ENCODE measurements around the gene TSHZ3.

TSHZ3 gene

DNA sequence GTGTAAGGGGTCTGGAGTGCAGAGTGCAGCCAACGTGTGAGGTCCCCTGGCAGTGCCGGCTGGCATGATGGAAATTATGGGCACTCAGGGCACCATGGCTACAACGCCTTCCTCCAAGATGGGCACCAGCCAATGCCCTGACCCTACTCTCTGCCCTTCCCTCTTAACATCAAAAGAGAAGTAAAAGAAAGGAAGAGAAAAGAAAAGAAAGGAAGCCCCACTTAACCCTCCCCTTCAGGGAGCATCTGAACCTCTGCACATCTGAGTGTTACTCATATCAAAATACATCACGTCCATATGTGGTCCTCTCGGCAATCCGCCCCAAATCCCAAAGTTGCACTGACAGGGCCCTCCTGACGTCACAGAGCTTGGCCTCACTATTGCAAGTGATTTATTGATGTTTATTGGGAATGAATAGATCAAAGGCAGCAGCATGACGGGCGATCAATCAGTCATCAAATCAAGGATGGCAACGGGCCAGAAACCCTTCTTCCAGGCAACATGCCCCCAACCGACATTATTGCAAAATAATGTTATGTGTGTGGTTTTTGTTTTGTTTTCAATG lies 1.3 kb downstream of the TSHZ3 start:
- no peak overlapping the region for H3K27ac ChIP-seq (ENCODE audit: low read depth, low read length)

DNA sequence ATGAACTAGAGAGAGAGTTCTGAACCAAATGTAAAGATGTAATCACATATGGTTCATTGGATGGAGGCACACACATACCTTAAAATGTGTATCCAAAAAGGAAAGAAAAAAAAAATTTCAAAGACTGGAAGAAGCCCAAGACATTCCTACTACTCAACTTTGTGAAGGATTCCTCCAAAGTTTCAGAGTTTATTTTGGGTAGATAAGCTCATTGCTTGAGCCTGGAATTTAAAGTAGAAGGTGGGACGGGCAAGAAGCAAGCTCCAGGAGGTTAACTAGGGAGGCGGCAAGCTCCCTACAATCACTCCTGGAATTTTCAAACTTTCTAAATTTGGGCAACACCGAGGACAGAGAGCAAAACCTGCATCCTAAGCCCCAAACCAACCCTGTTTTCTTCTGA lies 1.9 kb downstream of the TSHZ3 start:
- peak overlapping the region; percentile 77 for H3K4me3 ChIP-seq (ENCODE audit: low read depth, low read length)
- H3K27me3 ChIP-seq (ENCODE audit: control insufficient read depth, insufficient read depth, low read length) = peaks cover 32% of the 10 kb centered on the region
- no peaks in the 10 kb centered on the region for H3K36me3 ChIP-seq (ENCODE audit: control insufficient read depth, insufficient read depth, low read length)
- H3K9ac ChIP-seq (ENCODE audit: low read depth, low read length) = no peak overlapping the region
- peaks cover 42% of the 10 kb centered on the region for H3K4me1 ChIP-seq (ENCODE audit: control insufficient read depth, insufficient read depth, low read length)
- no peak overlapping the region for H3K27ac ChIP-seq (ENCODE audit: low read depth, low read length)
- no peaks in the 10 kb centered on the region for H3K9me3 ChIP-seq (ENCODE audit: control insufficient read depth, insufficient read depth, low read length)

More for the DNA sequence above, 1.3 kb downstream of the TSHZ3 start:
- Histone ChIP-seq H3K9ac (ENCODE audit: low read depth, low read length) (no peak overlapping the region), H3K4me3 (ENCODE audit: low read depth, low read length) (peak overlapping the region; percentile 77), H3K36me3 (ENCODE audit: control insufficient read depth, insufficient read depth, low read length) (no peaks in the 10 kb centered on the region), H3K9me3 (ENCODE audit: control insufficient read depth, insufficient read depth, low read length) (no peaks in the 10 kb centered on the region), H3K4me1 (ENCODE audit: control insufficient read depth, insufficient read depth, low read length) (peaks cover 42% of the 10 kb centered on the region), H3K27me3 (ENCODE audit: control insufficient read depth, insufficient read depth, low read length) (peaks cover 38% of the 10 kb centered on the region)

DNA sequence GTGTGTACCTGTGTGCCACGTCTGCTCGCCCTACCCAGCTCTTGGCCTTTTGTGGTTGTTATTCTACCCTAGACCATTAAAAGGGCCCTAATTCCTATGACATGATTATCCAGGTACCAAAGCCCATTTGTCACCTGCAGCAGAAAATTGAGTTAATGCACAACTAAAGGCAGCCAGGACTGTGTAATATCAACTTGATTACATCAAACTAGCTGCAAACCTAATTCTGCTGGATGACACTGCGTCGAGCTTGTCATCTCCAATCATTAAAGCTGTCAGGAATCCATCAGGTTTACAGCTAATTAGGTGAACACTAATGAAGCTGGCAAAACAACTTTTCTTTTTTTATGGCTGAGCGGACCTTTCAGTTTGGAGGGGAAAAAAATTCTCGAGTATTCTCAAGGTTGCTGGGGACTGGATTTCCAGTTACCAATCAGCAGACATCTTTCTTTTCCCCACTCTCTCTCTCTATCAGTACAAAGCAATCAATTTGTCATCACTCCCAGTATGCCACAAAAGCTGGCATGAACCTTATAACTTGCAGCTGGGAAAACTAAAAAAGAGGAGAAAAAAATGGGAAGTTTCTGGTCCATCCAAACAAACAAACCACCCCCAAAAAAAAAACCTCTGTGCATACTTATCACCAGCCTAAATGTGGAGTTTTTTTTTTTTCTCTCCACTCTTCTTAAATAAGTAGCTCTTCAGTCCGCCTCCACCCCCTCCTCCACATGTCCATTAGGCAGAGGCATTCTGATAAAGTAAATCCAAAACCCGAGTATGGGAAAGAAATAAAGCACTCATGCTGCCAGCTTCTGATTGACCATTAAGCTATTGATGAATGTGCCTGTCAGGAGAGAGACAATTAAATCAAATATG lies 2.8 kb downstream of the TSHZ3 start:
- Histone ChIP-seq H3K27ac (ENCODE audit: low read depth, low read length) (no peak overlapping the region), H3K36me3 (ENCODE audit: control insufficient read depth, insufficient read depth, low read length) (no peaks in the 10 kb centered on the region), H3K9ac (ENCODE audit: low read depth, low read length) (no peak overlapping the region), H3K4me1 (ENCODE audit: control insufficient read depth, insufficient read depth, low read length) (peaks cover 36% of the 10 kb centered on the region), H3K9me3 (ENCODE audit: control insufficient read depth, insufficient read depth, low read length) (no peaks in the 10 kb centered on the region), H3K27me3 (ENCODE audit: control insufficient read depth, insufficient read depth, low read length) (peaks cover 23% of the 10 kb centered on the region), H3K4me3 (ENCODE audit: low read depth, low read length) (no peak overlapping the region)

DNA sequence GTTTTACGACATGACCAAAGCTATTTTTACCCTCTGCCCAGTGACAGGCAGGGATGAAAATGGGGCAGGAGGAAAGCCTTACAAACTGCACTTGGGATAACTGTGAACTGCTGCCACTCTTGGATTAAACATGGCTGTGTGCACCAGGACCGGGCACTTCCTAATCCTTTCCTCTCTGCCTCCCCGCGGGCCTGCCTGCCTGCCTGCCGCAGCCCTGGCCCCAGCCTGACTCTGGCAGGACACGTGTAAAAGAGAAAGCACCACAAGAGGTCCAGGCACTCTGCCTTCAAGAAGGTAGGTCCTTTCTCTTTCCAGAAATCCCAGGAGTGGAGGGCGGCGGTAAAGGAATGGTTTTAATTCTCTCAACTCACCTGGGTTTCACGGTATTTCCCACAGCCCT lies 4.8 kb downstream of the TSHZ3 start:
- Histone ChIP-seq H3K4me1 (ENCODE audit: control insufficient read depth, insufficient read depth, low read length) (peaks cover 51% of the 10 kb centered on the region), H3K36me3 (ENCODE audit: control insufficient read depth, insufficient read depth, low read length) (no peaks in the 10 kb centered on the region), H3K9ac (ENCODE audit: low read depth, low read length) (no peak overlapping the region), H3K9me3 (ENCODE audit: control insufficient read depth, insufficient read depth, low read length) (no peaks in the 10 kb centered on the region), H3K4me3 (ENCODE audit: low read depth, low read length) (no peak overlapping the region), H3K27me3 (ENCODE audit: control insufficient read depth, insufficient read depth, low read length) (peaks cover 17% of the 10 kb centered on the region), H3K27ac (ENCODE audit: low read depth, low read length) (no peak overlapping the region)

DNA sequence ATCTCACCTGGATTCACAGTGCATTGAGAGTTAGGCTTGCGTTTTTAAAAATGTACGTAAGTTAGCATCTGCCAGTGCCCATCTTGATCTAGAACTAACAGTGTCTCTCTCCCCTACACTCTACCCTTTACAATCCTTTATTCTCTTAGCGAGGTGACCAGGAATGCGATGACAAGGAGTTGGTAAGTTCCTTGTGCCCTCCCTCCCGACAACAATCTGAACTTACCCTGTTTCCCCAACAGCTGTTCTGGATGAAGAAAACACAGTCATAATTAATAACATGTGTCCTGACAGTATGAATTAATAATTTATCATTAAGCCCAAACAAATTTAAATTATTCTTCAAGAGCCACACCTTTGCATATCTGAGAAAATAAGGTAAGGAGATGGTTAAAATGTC lies 6.3 kb downstream of the TSHZ3 start:
- Histone ChIP-seq H3K4me1 (ENCODE audit: control insufficient read depth, insufficient read depth, low read length) (peaks cover 62% of the 10 kb centered on the region), H3K27me3 (ENCODE audit: control insufficient read depth, insufficient read depth, low read length) (peaks cover 13% of the 10 kb centered on the region), H3K9me3 (ENCODE audit: control insufficient read depth, insufficient read depth, low read length) (no peaks in the 10 kb centered on the region), H3K36me3 (ENCODE audit: control insufficient read depth, insufficient read depth, low read length) (no peaks in the 10 kb centered on the region), H3K9ac (ENCODE audit: low read depth, low read length) (no peak overlapping the region), H3K4me3 (ENCODE audit: low read depth, low read length) (no peak overlapping the region), H3K27ac (ENCODE audit: low read depth, low read length) (no peak overlapping the region)

DNA sequence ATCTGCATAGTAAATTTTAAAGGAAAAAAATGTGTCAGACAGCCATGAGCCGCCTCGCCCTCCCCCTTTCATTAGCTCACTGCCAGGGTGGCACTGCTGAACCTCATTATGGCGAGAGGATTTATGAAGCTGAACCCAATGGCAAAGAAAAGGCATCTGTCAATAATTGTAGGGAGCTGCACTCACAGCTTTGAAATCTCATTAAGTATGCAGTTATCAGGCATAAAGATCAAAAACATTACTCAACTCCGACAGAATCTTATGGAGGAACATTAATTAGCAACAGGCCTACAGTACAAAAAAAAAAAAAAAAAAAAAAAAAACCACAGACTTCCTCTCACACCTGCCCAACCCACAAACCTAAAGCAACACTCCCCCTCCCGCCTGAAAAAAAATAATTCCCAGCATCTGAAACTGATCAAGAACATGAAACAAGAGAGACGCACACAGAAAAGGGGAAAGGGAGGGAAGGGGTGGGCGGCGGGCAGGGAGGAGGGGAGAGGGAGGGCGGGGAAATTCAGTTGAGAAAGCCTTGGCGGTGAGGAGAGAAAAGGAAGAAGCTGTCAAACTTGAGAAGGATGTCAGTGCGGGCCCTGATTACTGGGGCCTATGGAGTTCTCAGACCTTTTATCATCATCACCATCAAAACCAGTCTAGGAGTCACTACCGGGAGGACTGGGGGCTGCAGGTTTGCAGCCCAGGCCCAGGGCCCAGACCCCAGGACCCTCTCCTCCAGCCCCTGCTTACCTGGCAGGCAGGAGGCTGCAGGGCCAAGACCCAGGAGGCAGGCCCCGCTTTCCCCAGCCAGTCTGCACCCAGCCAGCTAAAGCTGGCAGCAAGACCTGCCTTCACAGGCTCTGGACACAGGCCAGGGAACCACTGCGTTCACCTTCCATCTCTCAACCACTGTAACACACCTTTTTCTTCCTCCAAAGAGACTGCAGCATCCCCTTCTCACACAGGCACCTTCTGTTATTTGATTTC lies 8.9 kb downstream of the TSHZ3 start:
- Histone ChIP-seq H3K27ac (ENCODE audit: low read depth, low read length) (no peak overlapping the region), H3K4me1 (ENCODE audit: control insufficient read depth, insufficient read depth, low read length) (peaks cover 54% of the 10 kb centered on the region), H3K9ac (ENCODE audit: low read depth, low read length) (no peak overlapping the region), H3K9me3 (ENCODE audit: control insufficient read depth, insufficient read depth, low read length) (no peaks in the 10 kb centered on the region), H3K36me3 (ENCODE audit: control insufficient read depth, insufficient read depth, low read length) (no peaks in the 10 kb centered on the region; the same call in none of the 2 replicates), H3K27me3 (ENCODE audit: control insufficient read depth, insufficient read depth, low read length) (no peaks in the 10 kb centered on the region), H3K4me3 (ENCODE audit: low read depth, low read length) (no peak overlapping the region)

DNA sequence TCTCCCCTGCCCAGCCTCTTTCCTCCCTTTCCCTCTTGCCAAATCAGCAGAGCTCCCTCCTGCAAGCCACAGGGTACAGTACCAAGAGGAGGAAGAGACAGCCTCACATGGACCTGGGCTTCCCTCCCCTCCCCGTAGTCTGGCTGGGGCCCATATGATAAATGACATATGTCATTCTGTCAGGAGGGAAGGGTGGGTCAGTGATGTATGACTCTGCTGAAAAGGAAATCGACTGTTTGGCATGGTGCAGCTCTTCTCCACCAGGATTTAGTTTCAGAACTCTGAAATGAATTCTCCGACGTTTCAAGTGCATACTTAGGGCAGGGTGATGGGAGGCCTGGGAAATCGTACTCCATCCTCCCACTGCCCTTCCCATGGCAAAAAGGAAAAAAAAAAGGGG lies 9.8 kb downstream of the TSHZ3 start:
- no peak overlapping the region for H3K4me3 ChIP-seq (ENCODE audit: low read depth, low read length)
- peaks cover 54% of the 10 kb centered on the region for H3K4me1 ChIP-seq (ENCODE audit: control insufficient read depth, insufficient read depth, low read length)
- H3K36me3 ChIP-seq (ENCODE audit: control insufficient read depth, insufficient read depth, low read length) = no peaks in the 10 kb centered on the region; the same call in none of the 2 replicates
- no peaks in the 10 kb centered on the region for H3K9me3 ChIP-seq (ENCODE audit: control insufficient read depth, insufficient read depth, low read length)
- no peak overlapping the region for H3K9ac ChIP-seq (ENCODE audit: low read depth, low read length)
- H3K27me3 ChIP-seq (ENCODE audit: control insufficient read depth, insufficient read depth, low read length) = no peaks in the 10 kb centered on the region
- no peak overlapping the region for H3K27ac ChIP-seq (ENCODE audit: low read depth, low read length)

DNA sequence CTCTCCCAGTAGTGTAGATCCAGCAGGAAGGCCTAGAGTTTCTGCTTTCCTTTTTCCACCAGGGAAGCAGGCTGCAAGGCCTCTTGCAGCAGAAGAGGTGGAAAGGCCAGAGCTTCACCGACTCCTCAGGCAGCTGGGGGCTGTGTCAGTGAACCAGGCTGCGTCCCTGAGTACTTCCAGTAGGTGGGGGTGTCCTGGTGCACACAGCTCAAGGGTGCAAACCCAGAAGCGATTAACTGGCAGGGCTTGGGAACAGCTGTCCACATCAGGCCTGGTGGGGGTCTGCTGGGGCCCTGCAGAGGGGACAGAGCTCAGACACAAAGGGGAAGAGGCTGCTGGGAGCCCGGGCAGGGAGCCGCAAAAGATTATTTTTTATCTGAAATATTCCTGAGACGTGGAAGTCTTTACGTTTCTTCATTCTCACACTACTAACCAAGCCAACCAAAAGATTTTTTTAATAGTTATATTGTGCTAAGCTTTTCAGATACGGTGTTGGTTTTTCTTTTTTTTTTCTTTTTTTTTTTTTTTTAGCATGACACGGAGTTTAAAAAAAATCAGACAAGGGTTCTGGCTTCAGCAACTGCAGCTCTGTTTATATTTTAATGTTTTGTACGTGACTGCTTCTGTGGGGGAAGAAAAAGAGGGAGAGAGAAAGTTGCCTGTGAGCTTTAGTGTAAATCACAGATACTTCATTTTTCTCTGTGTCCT lies 11.0 kb downstream of the TSHZ3 start:
- Histone ChIP-seq H3K9me3 (ENCODE audit: control insufficient read depth, insufficient read depth, low read length) (no peaks in the 10 kb centered on the region), H3K4me3 (ENCODE audit: low read depth, low read length) (no peak overlapping the region), H3K4me1 (ENCODE audit: control insufficient read depth, insufficient read depth, low read length) (peaks cover 62% of the 10 kb centered on the region), H3K27me3 (ENCODE audit: control insufficient read depth, insufficient read depth, low read length) (no peaks in the 10 kb centered on the region), H3K27ac (ENCODE audit: low read depth, low read length) (no peak overlapping the region), H3K36me3 (ENCODE audit: control insufficient read depth, insufficient read depth, low read length) (no peaks in the 10 kb centered on the region; the same call in none of the 2 replicates), H3K9ac (ENCODE audit: low read depth, low read length) (no peak overlapping the region)

DNA sequence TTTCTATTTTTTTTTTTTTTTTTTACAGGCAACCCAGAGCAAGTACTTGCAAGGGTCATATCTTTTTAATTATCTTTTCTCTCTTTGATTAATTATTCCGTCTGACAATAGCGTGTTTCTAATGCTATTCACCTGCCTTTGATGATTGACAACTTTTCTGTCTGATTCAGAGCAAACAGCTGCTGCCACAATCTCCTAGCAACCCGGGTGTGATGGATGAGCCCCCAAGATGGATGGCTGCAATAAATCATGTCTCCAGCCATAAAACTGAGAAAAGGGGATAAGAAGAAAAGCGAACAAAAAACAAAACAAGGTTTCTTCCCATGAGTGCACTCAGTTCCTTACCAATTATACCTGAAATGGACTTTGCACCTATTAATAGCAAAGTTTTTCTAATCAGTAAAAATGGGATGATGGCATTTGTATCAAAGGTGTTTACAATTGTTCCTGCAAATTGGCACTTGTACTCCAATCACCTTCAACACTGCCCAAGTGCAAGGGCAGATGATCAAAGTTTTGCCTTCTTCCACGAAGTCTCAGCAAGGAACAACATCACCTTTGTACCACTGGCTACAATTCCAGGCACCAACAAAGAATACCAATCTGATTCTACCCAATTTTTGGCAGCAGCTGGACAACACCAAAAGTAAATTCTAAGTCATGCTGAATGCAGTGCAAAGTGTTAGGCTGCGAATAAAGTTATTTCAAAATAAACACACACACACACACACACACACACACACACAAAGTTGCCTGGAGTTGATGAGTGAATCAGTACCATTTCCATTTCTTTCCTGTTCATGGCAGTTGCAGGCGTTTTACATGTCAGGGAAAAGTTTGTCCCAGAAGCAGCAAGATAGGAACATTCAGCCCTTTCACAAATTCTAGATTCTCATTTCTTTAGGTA lies 12.0 kb downstream of the TSHZ3 start:
- peaks cover 56% of the 10 kb centered on the region for H3K4me1 ChIP-seq (ENCODE audit: control insufficient read depth, insufficient read depth, low read length)
- H3K36me3 ChIP-seq (ENCODE audit: control insufficient read depth, insufficient read depth, low read length) = no peaks in the 10 kb centered on the region; the same call in none of the 2 replicates
- H3K27ac ChIP-seq (ENCODE audit: low read depth, low read length) = no peak overlapping the region
- H3K27me3 ChIP-seq (ENCODE audit: control insufficient read depth, insufficient read depth, low read length) = no peaks in the 10 kb centered on the region
- no peak overlapping the region for H3K4me3 ChIP-seq (ENCODE audit: low read depth, low read length)
- no peaks in the 10 kb centered on the region for H3K9me3 ChIP-seq (ENCODE audit: control insufficient read depth, insufficient read depth, low read length)
- H3K9ac ChIP-seq (ENCODE audit: low read depth, low read length) = no peak overlapping the region

Data from HUES48 (cell line).